GM12892 (cell line): Measurements from ENCODE around the gene GRID1.
"Not testable (repeated sequence)": the region's sequence is repeated elsewhere in the genome, so short reads cannot be mapped to it uniquely, and the experiment has no call there.

Experiments
- DNase-seq: peaks from one replicate; pipeline ENCODE4 v3.0.0; 2011; ENCODE audit not compliant: insufficient read length
- FAIRE-seq: peaks from 2 replicates; lab custom pipeline; 2011; peaks lifted over from hg19 to GRCh38; lab: Jason Lieb, UNC
- POLR2A ChIP-seq: IDR thresholded peaks from 2 replicates; pipeline ENCODE4 v1.6.1; 2011; ENCODE audit warnings: low read depth, low read length, control low read depth
- POLR2AphosphoS5 ChIP-seq: IDR thresholded peaks from 2 replicates; pipeline ENCODE4 v1.6.1; 2011; ENCODE audit warnings: low read depth, low read length, control low read depth
- TAF1 ChIP-seq: IDR thresholded peaks from 2 replicates; pipeline ENCODE4 v1.6.1; 2011; ENCODE audit warnings: low read depth, mild to moderate bottlenecking, control low read depth, low read length, borderline replicate concordance

GRID1 gene

GRCh38 chr10:85851325-85851724 is 515.3 kb downstream of the GRID1 start:
- TF ChIP-seq POLR2AphosphoS5 = no peak
- TF ChIP-seq POLR2A = no peak
- no peak for TF ChIP-seq TAF1
- no peak for DNase-seq
- no peak for FAIRE-seq

DNA sequence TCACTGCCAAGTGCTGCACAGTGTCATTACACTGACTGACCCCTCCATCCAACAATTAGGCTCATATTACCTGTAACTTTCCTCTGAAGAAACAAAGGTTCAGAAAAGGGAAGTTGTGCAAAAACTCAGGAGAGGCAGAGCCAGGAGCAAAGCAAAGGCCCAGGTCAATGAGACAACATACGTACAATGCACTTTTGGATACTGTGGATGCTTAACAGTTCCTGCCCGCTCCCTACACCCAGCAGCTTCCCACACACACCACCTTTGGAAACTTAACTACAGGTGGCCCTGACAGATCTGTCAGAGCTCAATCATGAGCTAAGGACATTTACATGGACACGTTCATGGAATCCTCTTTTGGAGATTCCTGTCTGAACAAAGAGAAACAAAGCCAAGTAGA is 515.9 kb downstream of the GRID1 start:
- FAIRE-seq (no peak), DNase-seq (no peak)
- TF ChIP-seq POLR2A (no peak), TAF1 (no peak), POLR2AphosphoS5 (no peak)

GRCh38 chr10:85849315-85849714 is 517.3 kb downstream of the GRID1 start:
- DNase-seq = no peak
- TF ChIP-seq POLR2AphosphoS5 (no peak), POLR2A (no peak), TAF1 (no peak)
- FAIRE-seq = no peak

- FAIRE-seq (no peak), DNase-seq (no peak)
- no peak for TF ChIP-seq POLR2AphosphoS5
- no peak for TF ChIP-seq POLR2A
- no peak for TF ChIP-seq TAF1
These were observed 517.8 kb downstream of the GRID1 start for GRCh38 chr10:85848756-85849155.

DNA sequence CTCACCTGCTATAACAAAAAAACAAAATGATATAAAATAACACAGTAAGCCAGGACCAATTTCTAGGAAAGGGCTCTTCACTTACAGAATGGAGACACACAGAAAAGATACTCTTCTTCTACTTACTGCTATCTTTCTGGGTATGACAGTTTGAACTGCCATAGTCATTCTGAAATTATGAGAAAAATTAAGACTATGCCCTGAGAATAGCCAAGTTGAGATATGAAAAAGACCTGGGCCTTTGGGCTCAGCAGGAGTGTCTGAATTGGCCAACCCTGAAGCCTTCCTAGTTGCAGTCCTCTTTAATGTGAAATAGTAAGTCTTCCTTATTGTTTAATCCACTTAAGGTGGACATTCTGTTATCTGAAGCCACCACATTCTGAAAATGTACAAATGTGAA is 519.5 kb downstream of the GRID1 start:
- DNase-seq (no peak), FAIRE-seq (no peak)
- TF ChIP-seq POLR2AphosphoS5 (no peak), TAF1 (no peak), POLR2A (no peak)

DNA sequence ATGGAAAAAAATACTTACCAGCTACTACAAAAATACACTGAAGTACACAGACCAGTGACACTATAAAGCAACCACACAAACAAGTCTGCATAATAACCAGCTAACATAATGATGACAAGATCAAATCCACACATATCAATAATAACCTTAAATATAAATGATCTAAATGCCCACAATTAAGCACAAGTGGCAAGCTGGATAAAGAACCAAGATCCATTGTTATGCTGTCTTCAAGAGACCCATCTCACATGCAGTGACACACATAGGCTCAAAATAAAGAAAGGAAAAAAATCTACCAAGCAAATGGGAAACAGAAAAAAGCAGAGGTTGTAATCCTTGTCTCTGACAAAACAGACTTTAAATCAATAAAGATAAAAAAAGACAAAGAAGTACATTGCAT is 527.9 kb downstream of the GRID1 start:
- not testable (repeated sequence) for DNase-seq, FAIRE-seq

DNA sequence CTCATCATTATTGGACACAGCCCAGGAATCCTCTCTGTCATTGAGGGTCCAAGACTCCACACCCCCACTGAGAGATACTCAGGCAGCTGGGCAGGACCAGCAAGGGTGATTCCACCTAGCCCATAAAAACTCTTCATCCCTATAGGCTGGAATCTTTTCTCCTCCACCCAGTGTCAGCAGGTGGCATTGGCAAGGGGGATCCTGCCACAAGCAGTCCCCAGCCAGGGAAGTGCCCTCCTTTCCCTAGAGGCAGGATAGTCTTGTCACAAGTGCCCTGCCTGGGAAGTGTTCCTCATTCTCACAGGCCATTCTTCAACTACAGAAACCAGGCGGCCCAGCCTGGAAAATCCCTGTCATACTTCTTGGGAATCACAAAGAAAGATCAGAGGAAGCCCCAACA is 533.6 kb downstream of the GRID1 start:
- FAIRE-seq (no peak), DNase-seq (no peak)

DNA sequence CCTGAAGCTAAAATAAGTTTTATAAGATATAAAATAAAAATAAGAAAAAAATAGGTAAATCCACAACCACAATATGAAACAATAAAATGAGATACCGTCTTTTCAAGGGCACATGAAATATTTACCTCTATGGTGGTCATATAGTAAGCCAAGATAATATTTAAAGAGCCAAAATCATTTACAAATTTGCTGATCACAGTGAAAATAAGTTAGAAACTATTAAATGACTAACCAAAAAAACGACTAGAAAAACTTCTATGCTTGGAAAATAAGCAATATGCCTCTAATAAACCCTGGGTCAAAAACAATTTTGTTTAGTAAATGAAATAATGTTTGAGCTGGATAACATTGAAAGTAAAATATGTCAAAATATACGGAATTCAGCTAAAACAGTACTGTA is 535.2 kb downstream of the GRID1 start:
- no peak for DNase-seq
- FAIRE-seq = no peak
- no peak for TF ChIP-seq POLR2A
- TF ChIP-seq POLR2AphosphoS5 = no peak
- no peak for TF ChIP-seq TAF1

More for the DNA sequence above, 533.6 kb downstream of the GRID1 start:
- no peak for TF ChIP-seq TAF1
- TF ChIP-seq POLR2A = no peak
- TF ChIP-seq POLR2AphosphoS5 = no peak

GRCh38 chr10:85826377-85826776 is 540.2 kb downstream of the GRID1 start:
- no peak for TF ChIP-seq POLR2A
- DNase-seq (no peak), FAIRE-seq (no peak)

- no peak for DNase-seq
- TF ChIP-seq TAF1 = no peak
- no peak for TF ChIP-seq POLR2AphosphoS5
- TF ChIP-seq POLR2A = no peak
- no peak for FAIRE-seq
These were observed 555.2 kb downstream of the GRID1 start for GRCh38 chr10:85811405-85811804.

GRCh38 chr10:85810674-85811073 is 555.9 kb downstream of the GRID1 start:
- no peak for FAIRE-seq

GRCh38 chr10:85795460-85795859 is 571.1 kb downstream of the GRID1 start:
- FAIRE-seq (no peak), DNase-seq (no peak)
- TF ChIP-seq POLR2AphosphoS5 = no peak

More at GRCh38 chr10:85810674-85811073, 555.9 kb downstream of the GRID1 start:
- TF ChIP-seq POLR2A (no peak), TAF1 (no peak), POLR2AphosphoS5 (no peak)
- DNase-seq = no peak

GRCh38 chr10:85794553-85794952 is 572.0 kb downstream of the GRID1 start:
- FAIRE-seq (no peak), DNase-seq (no peak)
- TF ChIP-seq POLR2AphosphoS5 = no peak
- no peak for TF ChIP-seq POLR2A
- TF ChIP-seq TAF1 = no peak

GRCh38 chr10:85792533-85792858 is 574.1 kb downstream of the GRID1 start:
- DNase-seq (no peak), FAIRE-seq (no peak)
- no peak for TF ChIP-seq POLR2AphosphoS5
- no peak for TF ChIP-seq TAF1
- TF ChIP-seq POLR2A = no peak
